DOHH2 (cell line): Measurements from ENCODE around the gene FAM53A.

Experiments
- H3F3A ChIP-seq: fragments of 200-600 bp; sonication (generic), shearing (Covaris generic); 2 replicates; pipeline ENCODE4 v1.6.0; 2016; ENCODE audit warnings: antibody characterized with exemption, mild to moderate bottlenecking; ENCODE audit not compliant: control insufficient read depth, insufficient read depth
- H3K27ac ChIP-seq: fragments of 200-600 bp; sonication (generic); 2 replicates; pipeline ENCODE4 v1.5.1; 2014; ENCODE audit warnings: low read depth, mild to moderate bottlenecking, low read length, moderate library complexity
- H3K27me3 ChIP-seq: fragments of 200-600 bp; sonication (generic); 2 replicates; pipeline ENCODE4 v1.6.1; 2014; ENCODE audit warnings: mild to moderate bottlenecking, low read length, mixed read lengths; ENCODE audit not compliant: control insufficient read depth
- H3K36me3 ChIP-seq: fragments of 200-600 bp; sonication (generic); 2 replicates; pipeline ENCODE4 v1.6.1; 2014; ENCODE audit warnings: mild to moderate bottlenecking, low read length, moderate library complexity, mixed read lengths; ENCODE audit not compliant: control insufficient read depth
- H3K4me1 ChIP-seq: fragments of 200-600 bp; sonication (generic); 2 replicates; pipeline ENCODE4 v1.6.1; 2014; ENCODE audit warnings: mild to moderate bottlenecking, low read length, mixed read lengths; ENCODE audit not compliant: control insufficient read depth
- H3K4me2 ChIP-seq: fragments of 200-600 bp; sonication (generic); 2 replicates; pipeline ENCODE4 v1.6.0; 2014; ENCODE audit warnings: mild to moderate bottlenecking, low read length, moderate library complexity
- H3K4me3 ChIP-seq: fragments of 200-600 bp; sonication (generic); 2 replicates; pipeline ENCODE4 v1.5.1; 2014; ENCODE audit warnings: mild to moderate bottlenecking, low read length, mixed read lengths
- H3K79me2 ChIP-seq: fragments of 200-600 bp; sonication (generic); 2 replicates; pipeline ENCODE4 v1.6.1; 2014; ENCODE audit warnings: mild to moderate bottlenecking, low read length, mixed read lengths; ENCODE audit not compliant: control insufficient read depth
- H3K9me2 ChIP-seq: fragments of 200-600 bp; sonication (generic); replicated peaks from 2 replicates; pipeline ENCODE4 v1.6.1; 2014; ENCODE audit warnings: mild to moderate bottlenecking, low read length, mixed read lengths; ENCODE audit not compliant: control insufficient read depth
- H3K9me3 ChIP-seq: fragments of 200-600 bp; sonication (generic); 2 replicates; pipeline ENCODE4 v1.6.1; 2014; ENCODE audit warnings: antibody characterized with exemption, low read length, mixed read lengths; ENCODE audit not compliant: control insufficient read depth, insufficient read depth
- H4K20me1 ChIP-seq: fragments of 200-600 bp; sonication (generic); 2 replicates; pipeline ENCODE4 v1.6.0; 2014; ENCODE audit warnings: low read depth, mild to moderate bottlenecking, antibody characterized with exemption, low read length, moderate library complexity; ENCODE audit not compliant: control insufficient read depth, insufficient read depth
- EZH2phosphoT487 ChIP-seq: fragments of 200-600 bp; sonication (generic); IDR thresholded peaks from 2 replicates; pipeline ENCODE4 v1.6.1; 2017; ENCODE audit warnings: borderline replicate concordance, mild to moderate bottlenecking, antibody characterized with exemption, low read length, moderate library complexity, mixed read lengths
- TF ChIP-seq, protein P1 (sequence below): fragments of 200-600 bp; sonication (generic); IDR thresholded peaks from one replicate; pipeline ENCODE4 v1.5.1; 2014; ENCODE audit warnings: antibody characterized with exemption, mild to moderate bottlenecking, low read depth, low read length; ENCODE audit not compliant: poor library complexity, severe bottlenecking

The FAM53A gene

DNA sequence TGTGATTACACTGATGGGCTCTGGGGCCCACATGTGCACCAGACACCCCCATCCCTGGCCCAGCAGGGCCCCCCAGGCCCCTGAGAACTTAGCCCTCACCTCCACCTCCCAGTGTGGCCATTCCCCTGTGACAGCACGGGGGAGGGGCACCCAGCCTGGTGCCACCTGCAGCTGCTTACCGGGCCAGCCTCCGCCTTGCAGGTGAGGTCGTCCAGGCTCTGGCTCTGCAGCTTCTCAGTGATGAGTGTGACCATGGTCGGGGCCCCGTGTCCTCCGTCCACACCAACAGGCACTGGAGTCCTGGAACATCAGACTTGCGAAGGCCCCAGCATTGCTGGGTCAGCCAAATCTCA is 15.6 kb downstream of the FAM53A start:
- H3K4me1 ChIP-seq = no peaks in the 10 kb centered on the region
- H3K9me3 ChIP-seq = peaks cover 7% of the 10 kb centered on the region; the same call in 1 of the 2 replicates
- H3K27me3 ChIP-seq = no peaks in the 10 kb centered on the region
- H3F3A ChIP-seq = peaks cover 8% of the 10 kb centered on the region; the same call in 1 of the 2 replicates
- no peaks in the 10 kb centered on the region for H3K36me3 ChIP-seq
- no peak overlapping the region for H3K4me3 ChIP-seq
- no peaks in the 10 kb centered on the region for H3K9me2 ChIP-seq
- H3K79me2 ChIP-seq = no peaks in the 10 kb centered on the region
- no peak for TF ChIP-seq EZH2phosphoT487
- TF ChIP-seq, protein P1, sequence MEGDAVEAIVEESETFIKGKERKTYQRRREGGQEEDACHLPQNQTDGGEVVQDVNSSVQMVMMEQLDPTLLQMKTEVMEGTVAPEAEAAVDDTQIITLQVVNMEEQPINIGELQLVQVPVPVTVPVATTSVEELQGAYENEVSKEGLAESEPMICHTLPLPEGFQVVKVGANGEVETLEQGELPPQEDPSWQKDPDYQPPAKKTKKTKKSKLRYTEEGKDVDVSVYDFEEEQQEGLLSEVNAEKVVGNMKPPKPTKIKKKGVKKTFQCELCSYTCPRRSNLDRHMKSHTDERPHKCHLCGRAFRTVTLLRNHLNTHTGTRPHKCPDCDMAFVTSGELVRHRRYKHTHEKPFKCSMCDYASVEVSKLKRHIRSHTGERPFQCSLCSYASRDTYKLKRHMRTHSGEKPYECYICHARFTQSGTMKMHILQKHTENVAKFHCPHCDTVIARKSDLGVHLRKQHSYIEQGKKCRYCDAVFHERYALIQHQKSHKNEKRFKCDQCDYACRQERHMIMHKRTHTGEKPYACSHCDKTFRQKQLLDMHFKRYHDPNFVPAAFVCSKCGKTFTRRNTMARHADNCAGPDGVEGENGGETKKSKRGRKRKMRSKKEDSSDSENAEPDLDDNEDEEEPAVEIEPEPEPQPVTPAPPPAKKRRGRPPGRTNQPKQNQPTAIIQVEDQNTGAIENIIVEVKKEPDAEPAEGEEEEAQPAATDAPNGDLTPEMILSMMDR = no peak
- no peaks in the 10 kb centered on the region for H4K20me1 ChIP-seq
- no peak overlapping the region for H3K27ac ChIP-seq
- H3K4me2 ChIP-seq = no peak overlapping the region

DNA sequence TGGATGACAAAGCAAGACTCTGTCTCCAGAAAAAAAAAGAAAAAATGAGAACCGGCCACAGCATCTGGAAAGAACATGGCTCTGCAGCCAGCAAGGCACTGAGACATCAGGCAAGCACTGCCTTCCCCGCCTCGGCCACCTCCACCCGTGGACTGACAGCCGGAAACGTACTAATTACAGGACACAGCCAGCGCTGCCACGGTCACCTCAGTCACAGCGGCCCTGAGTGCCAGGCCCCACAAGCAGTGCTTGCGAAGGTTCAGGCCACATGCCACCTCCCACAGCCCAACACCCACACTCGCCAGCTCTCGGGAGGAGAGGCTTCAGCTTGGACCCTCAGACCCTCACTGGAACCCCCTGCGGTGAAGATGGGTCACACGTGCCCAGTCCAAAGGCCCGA is 16.8 kb downstream of the FAM53A start:
- Histone ChIP-seq H3K4me1 (no peaks in the 10 kb centered on the region), H3K4me3 (no peak overlapping the region), H3F3A (peaks cover 8% of the 10 kb centered on the region; the same call in 1 of the 2 replicates), H3K9me3 (peaks cover 7% of the 10 kb centered on the region; the same call in 1 of the 2 replicates), H3K79me2 (no peaks in the 10 kb centered on the region), H3K36me3 (no peaks in the 10 kb centered on the region), H3K4me2 (no peak overlapping the region), H3K9me2 (no peaks in the 10 kb centered on the region), H3K27me3 (no peaks in the 10 kb centered on the region), H3K27ac (no peak overlapping the region), H4K20me1 (no peaks in the 10 kb centered on the region)
- TF ChIP-seq, protein P1 = no peak
- no peak for TF ChIP-seq EZH2phosphoT487

DNA sequence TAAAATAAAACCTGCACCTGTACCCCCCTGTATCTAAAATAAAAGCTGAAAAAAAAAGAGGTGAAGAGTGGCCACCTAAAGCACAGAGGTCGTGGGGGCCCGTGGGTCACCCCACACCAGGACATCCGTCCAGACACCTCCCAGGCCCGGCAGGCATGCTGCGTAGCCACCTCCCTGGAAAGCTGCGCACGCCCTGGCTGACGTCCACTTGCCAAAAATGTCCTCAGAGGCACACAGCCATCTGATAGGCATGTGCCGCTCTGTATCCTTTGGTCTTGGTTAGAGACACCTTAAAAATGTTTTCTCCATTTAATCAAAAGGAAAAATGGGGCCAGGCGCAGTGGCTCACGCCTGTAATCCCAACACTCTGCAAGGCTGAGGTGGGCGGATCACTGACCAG is 17.7 kb downstream of the FAM53A start:
- no peaks in the 10 kb centered on the region for H3K27me3 ChIP-seq
- no peaks in the 10 kb centered on the region for H3K36me3 ChIP-seq

More for the DNA sequence above, 17.7 kb downstream of the FAM53A start:
- H3K9me3 ChIP-seq = peaks cover 7% of the 10 kb centered on the region; the same call in 1 of the 2 replicates
- H3K4me1 ChIP-seq = no peaks in the 10 kb centered on the region
- no peaks in the 10 kb centered on the region for H4K20me1 ChIP-seq
- H3K4me3 ChIP-seq = no peak overlapping the region
- H3K27ac ChIP-seq = no peak overlapping the region
- H3K9me2 ChIP-seq = no peaks in the 10 kb centered on the region
- no peaks in the 10 kb centered on the region for H3K79me2 ChIP-seq
- H3K4me2 ChIP-seq = no peak overlapping the region
- peaks cover 8% of the 10 kb centered on the region; the same call in 1 of the 2 replicates for H3F3A ChIP-seq
- TF ChIP-seq EZH2phosphoT487 = no peak
- TF ChIP-seq, protein P1 = no peak
